Myocyte (in vitro differentiated cells): ENCODE data around the gene HYDIN. TPM values are rescaled to one million over a fixed set of nuclear protein-coding genes. Genes with fewer than 3 reads are reported as not detected.

ENCODE experiments used
- DNase-seq: peaks from one replicate; pipeline ENCODE4 v3.0.0-alpha.2; 2012; ENCODE audit warnings: low read depth
- polyA plus RNA-seq: library from polyadenylated mRNA; unstranded; fragments of >200 nt; gene quantifications from one replicate; pipeline ENCODE4 v1.2.1, GENCODE V29; 2012; ENCODE audit warnings: missing spikeins
- total RNA-seq: library from RNA; depleted of rRNA; stranded (reverse); fragments of >200 nt; gene quantifications from 2 replicates; pipeline ENCODE4 v1.2.3, GENCODE V29; 2014

The HYDIN gene
- total RNA-seq, result 0.37 and 0.52 TPM in 2 replicates
- 0.14 TPM for polyA plus RNA-seq

GRCh38 chr16:71230122-71230845 is at the start of gene HYDIN:
Gene HYDIN (minus strand): TSS chr16:71230722. CDS start chr16:71186895, 43,827 bp downstream.
- peak; percentile 31 for DNase-seq

- no peak for DNase-seq
These were observed 46.2 kb upstream of the HYDIN start for GRCh38 chr16:71276589-71277334.

GRCh38 chr16:71273384-71273783 is 42.9 kb upstream of the HYDIN start:
- no peak for DNase-seq

- DNase-seq, result no peak
These were observed 33.8 kb upstream of the HYDIN start for GRCh38 chr16:71264299-71264698.

- DNase-seq, result no peak
These were observed 33.1 kb upstream of the HYDIN start for GRCh38 chr16:71263582-71263981.

- DNase-seq, result no peak
These were observed 31.9 kb upstream of the HYDIN start for GRCh38 chr16:71262391-71262790.

GRCh38 chr16:71260995-71261394 is 30.5 kb upstream of the HYDIN start:
- DNase-seq, result no peak

- no peak for DNase-seq
These were observed 28.6 kb upstream of the HYDIN start for GRCh38 chr16:71259086-71259485.

GRCh38 chr16:71258372-71258771 is 27.9 kb upstream of the HYDIN start:
- DNase-seq, result peak; percentile 35

GRCh38 chr16:71257768-71258167 is 27.2 kb upstream of the HYDIN start:
- no peak for DNase-seq

GRCh38 chr16:71255721-71256120 is 25.2 kb upstream of the HYDIN start:
- peak; percentile 87 for DNase-seq

- peak; percentile 22 for DNase-seq
These were observed 24.5 kb upstream of the HYDIN start for GRCh38 chr16:71254832-71255525.

GRCh38 chr16:71250461-71251235 is 20.1 kb upstream of the HYDIN start:
- DNase-seq, result no peak

- DNase-seq, result no peak
These were observed 18.9 kb upstream of the HYDIN start for GRCh38 chr16:71249399-71249798.

GRCh38 chr16:71247478-71247877 is 17.0 kb upstream of the HYDIN start:
- DNase-seq, result no peak

- DNase-seq, result no peak
These were observed 15.8 kb upstream of the HYDIN start for GRCh38 chr16:71246309-71246708.

GRCh38 chr16:71244521-71244920 is 14.0 kb upstream of the HYDIN start:
- DNase-seq, result no peak

- DNase-seq, result no peak
These were observed 12.1 kb upstream of the HYDIN start for GRCh38 chr16:71242601-71243000.

GRCh38 chr16:71242036-71242435 is 11.5 kb upstream of the HYDIN start:
- DNase-seq, result no peak

GRCh38 chr16:71229344-71229743 is 1.2 kb downstream of the HYDIN start:
- no peak for DNase-seq
